ENCODE measurements around the gene HBB.
"Not testable (repeated sequence)": the region's sequence is repeated elsewhere in the genome, so short reads cannot be mapped to it uniquely, and the experiment has no call there.

HBB gene

DNA sequence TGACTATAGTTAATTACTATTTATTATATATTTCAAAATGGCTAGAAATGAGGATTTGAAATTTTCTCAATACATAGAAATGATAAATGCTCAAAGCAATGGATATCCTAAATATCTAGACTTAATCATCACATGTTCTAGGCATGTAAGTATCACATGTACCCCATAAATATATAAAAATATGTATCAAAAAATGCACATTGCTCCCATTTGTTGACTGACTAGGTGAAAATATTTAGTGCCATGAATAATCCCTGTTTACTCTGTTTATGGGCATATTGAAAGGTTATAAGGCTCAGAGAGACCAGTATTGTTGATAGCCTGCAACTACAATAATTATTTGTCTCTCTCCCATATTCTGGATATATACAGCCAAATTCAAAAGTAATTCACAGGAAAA lies 39.7 kb upstream of the HBB start:
- H3K4me3 ChIP-seq (ENCODE audit: low read depth, low read length) = no peak overlapping the region
- TF ChIP-seq, protein P1, sequence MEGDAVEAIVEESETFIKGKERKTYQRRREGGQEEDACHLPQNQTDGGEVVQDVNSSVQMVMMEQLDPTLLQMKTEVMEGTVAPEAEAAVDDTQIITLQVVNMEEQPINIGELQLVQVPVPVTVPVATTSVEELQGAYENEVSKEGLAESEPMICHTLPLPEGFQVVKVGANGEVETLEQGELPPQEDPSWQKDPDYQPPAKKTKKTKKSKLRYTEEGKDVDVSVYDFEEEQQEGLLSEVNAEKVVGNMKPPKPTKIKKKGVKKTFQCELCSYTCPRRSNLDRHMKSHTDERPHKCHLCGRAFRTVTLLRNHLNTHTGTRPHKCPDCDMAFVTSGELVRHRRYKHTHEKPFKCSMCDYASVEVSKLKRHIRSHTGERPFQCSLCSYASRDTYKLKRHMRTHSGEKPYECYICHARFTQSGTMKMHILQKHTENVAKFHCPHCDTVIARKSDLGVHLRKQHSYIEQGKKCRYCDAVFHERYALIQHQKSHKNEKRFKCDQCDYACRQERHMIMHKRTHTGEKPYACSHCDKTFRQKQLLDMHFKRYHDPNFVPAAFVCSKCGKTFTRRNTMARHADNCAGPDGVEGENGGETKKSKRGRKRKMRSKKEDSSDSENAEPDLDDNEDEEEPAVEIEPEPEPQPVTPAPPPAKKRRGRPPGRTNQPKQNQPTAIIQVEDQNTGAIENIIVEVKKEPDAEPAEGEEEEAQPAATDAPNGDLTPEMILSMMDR (IDR thresholded peaks at IDR 0.05; ENCODE audit: low read depth, low read length, missing control alignments) = no peak
- no peak for DNase-seq (ENCODE audit: low read depth)

DNA sequence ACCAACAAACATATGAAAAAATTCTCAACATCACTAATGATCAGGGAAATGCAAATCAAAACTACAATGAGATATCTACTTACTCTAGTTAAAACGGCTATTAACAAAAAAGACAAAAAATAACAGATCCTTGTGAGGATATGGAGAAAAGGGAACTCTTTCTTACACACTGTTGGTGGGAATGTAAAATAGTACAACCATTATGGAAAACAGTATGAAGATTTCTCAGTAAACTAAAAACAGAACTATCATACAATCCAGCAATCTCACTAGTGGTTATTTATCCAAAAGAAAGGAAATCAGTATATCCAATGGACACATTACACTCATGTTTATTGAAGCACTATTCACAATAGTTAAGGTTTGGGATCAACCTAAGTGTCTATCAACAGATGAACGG lies 39.0 kb upstream of the HBB start:
- no peak for DNase-seq (ENCODE audit: low read depth)
- no peak overlapping the region for H3K4me3 ChIP-seq (ENCODE audit: low read depth, low read length)
- TF ChIP-seq, protein P1 (IDR thresholded peaks at IDR 0.05; ENCODE audit: low read depth, low read length, missing control alignments) = no peak

DNA sequence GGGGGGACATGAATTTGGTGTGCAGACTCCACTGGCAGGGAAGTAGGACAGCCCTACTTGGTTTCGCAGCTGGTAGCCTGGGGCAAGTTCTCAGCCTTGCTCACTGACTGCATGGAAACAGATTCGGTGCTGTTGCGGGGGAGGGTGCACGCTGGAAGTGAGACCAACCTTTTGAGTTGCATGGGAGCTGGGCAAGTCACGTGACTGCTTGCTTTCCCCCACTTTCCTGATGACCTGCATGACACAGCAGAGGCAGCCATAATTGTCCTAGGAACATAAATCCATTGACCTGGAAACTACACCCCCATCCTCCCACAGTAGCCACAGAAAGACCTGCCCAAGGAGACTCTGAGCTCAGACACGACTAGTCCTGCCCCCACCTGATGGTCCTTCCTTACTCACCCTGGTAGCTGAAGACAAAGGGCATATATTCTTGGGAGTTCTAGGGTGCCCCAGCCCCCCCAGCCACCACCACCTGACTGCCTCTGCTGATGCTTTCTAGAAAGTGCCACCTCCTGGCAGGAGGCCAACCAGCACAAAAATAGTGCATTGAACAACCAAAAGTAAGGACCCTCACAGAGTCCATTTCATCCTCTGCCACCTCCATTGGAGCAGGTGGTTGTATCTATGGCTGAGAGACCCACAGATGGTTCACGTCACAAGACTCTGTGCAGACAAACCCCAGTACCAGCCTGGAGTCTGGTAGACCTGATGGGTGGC lies 31.8 kb upstream of the HBB start:
- H3K4me3 ChIP-seq (ENCODE audit: low read depth, low read length) = no peak overlapping the region
- no peak for DNase-seq (ENCODE audit: low read depth)
- TF ChIP-seq, protein P1 (IDR thresholded peaks at IDR 0.05; ENCODE audit: low read depth, low read length, missing control alignments) = no peak

DNA sequence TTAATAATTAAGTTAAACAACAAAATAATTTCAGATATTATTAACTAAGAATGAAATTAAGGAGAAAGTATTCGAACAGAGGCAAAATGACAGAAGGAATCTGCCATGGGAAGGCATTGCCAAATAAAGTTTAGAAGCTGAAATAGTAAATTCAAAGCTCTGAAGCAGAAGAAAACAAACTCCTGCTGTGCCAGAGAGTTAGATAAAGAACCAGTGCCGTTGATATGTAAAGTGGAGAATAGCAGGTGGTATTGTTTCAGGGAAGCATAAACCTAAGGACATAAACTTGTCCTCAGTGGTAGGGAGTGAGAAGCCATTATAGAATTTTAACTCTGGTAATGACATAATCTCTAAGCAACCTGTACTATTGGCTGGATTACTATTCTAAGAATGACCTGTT lies 30.4 kb upstream of the HBB start:
- no peak for DNase-seq (ENCODE audit: low read depth)
- no peak overlapping the region for H3K4me3 ChIP-seq (ENCODE audit: low read depth, low read length)
- TF ChIP-seq, protein P1 (IDR thresholded peaks at IDR 0.05; ENCODE audit: low read depth, low read length, missing control alignments) = no peak

DNA sequence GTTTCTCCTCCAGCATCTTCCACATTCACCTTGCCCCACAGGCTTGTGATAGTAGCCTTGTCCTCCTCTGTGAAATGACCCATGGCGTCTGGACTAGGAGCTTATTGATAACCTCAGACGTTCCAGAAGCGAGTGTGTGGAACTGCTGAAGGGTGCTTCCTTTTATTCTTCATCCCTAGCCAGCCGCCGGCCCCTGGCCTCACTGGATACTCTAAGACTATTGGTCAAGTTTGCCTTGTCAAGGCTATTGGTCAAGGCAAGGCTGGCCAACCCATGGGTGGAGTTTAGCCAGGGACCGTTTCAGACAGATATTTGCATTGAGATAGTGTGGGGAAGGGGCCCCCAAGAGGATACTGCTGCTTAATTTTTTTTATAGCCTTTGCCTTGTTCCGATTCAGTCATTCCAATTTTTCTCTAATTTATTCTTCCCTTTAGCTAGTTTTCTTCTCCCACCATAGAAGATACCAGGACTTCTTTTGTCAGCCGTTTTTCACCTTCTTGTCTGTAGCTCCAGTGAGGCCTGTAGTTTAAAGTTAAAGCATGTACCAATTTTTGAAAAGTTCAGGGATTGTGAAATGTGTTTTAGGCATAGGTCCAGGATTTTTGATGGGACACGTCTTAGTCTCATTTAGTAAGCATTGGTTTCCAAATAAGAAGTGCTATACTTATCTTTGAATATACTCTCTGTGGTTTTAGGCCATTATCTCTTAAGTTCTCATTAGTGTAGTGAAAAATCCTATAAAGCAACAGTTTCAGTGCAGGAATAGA lies 28.0 kb upstream of the HBB start, which contains the start of gene HBG2:
HBG2 (minus strand) TSS at position 136 of the 768 bp plus-strand sequence; CDS start at position 83, 53 bp downstream.
- H3K4me3 ChIP-seq (ENCODE audit: low read depth, low read length); DNase-seq (ENCODE audit: low read depth): not testable (repeated sequence)

DNA sequence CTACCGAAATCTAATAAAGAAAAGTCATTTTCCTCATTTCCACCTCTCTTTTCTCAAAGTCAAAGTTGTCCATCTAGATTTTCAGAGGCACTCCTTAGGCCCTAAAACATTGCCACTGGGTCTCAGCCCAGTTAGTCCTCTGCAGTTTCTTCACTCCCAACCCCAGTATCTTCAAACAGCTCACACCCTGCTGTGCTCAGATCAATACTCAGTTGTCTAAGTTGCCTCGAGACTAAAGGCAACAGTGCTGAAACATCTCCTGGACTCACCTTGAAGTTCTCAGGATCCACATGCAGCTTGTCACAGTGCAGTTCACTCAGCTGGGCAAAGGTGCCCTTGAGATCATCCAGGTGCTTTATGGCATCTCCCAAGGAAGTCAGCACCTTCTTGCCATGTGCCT lies 27.2 kb upstream of the HBB start:
- DNase-seq (ENCODE audit: low read depth); H3K4me3 ChIP-seq (ENCODE audit: low read depth, low read length): not testable (repeated sequence)

DNA sequence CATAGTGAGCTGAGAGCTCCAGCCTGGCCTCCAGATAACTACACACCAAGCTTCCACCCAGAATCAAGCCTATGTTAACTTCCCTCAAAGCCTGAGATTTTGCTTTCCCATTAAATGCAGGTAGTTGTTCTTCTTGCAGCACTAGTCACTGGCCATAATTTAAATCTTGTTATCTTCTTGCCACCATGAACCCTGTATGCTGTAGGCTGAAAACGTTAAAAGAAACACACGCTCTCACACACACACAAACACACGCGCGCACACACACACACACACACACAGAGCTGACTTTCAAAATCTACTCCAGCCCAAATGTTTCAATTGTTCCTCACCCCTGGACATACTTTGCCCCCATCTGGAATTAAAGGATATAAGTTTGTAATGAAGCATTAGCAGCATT lies 26.6 kb upstream of the HBB start:
- H3K4me3 ChIP-seq (ENCODE audit: low read depth, low read length); DNase-seq (ENCODE audit: low read depth): not testable (repeated sequence)

DNA sequence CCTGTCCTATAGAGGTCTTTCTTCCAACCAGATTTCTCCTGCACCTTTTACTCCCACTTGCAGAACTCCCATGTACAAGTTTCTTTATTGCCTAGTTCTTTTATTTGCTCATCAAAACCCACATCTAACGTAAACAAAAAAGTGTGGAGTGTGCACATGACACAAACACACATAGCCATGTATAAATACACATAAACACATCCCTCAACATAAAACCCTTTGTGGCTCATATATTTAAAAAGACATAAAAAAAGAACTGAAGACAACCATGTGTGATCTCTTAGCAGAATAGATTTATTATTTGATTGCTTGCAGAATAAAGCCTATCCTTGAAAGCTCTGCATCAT lies 26.0 kb upstream of the HBB start:
- TF ChIP-seq, protein P1 (IDR thresholded peaks at IDR 0.05; ENCODE audit: low read depth, low read length, missing control alignments) = no peak
- no peak for DNase-seq (ENCODE audit: low read depth)
- H3K4me3 ChIP-seq (ENCODE audit: low read depth, low read length) = no peak overlapping the region

Data from GM12864 (cell line).